Liver (tissue), 3 donors: ENCODE data around the gene MAML3.
A peak's percentile ranks its signal among the peaks of the same experiment; 100 is the strongest.

ENCODE experiments used
- CTCF ChIP-seq: fragments of 150-350 bp; IDR thresholded peaks from 2 replicates; pipeline ENCODE4 v1.5.1; 2017; ENCODE audit warnings: improper control_type of control experiment, low read depth, low read length; ENCODE audit not compliant: missing input control
- EGR1 ChIP-seq, 2 donors: IDR thresholded peaks; 2 replicates each; pipeline ENCODE4 v1.6.1; 2016 to 2018; ENCODE audit warnings: antibody characterized with exemption in 2 of 2, low read depth in 2 of 2
- FOXA2 ChIP-seq: IDR thresholded peaks from 2 replicates; pipeline ENCODE4 v1.6.1; 2016; ENCODE audit warnings: antibody characterized with exemption
- GABPA ChIP-seq, 2 donors: IDR thresholded peaks in 1 of 2; conservative IDR thresholded peaks in 1 of 2; 2 replicates each; pipeline ENCODE4 v1.6.1; 2016; ENCODE audit warnings: antibody characterized with exemption in 2 of 2, mild to moderate bottlenecking in 1 of 2, moderate library complexity in 1 of 2
- JUND ChIP-seq, 2 donors: IDR thresholded peaks; 2 replicates each; pipeline ENCODE4 v1.6.1; 2016; ENCODE audit warnings: antibody characterized with exemption in 2 of 2
- NR2F2 ChIP-seq: IDR thresholded peaks from 2 replicates; pipeline ENCODE4 v1.6.1; 2016; ENCODE audit warnings: antibody characterized with exemption
- RAD21 ChIP-seq, 2 donors: IDR thresholded peaks; 2 replicates each; pipeline ENCODE4 v1.6.1; 2016; ENCODE audit warnings: antibody characterized with exemption in 2 of 2, mild to moderate bottlenecking in 2 of 2
- TAF1 ChIP-seq: conservative IDR thresholded peaks from 2 replicates; pipeline ENCODE4 v1.6.1; 2016; ENCODE audit warnings: antibody characterized with exemption, mild to moderate bottlenecking
- YY1 ChIP-seq: IDR thresholded peaks from 2 replicates; pipeline ENCODE4 v1.6.1; 2016; ENCODE audit warnings: antibody characterized with exemption, mild to moderate bottlenecking
- TF ChIP-seq, protein P1 (sequence below): IDR thresholded peaks from 2 replicates; pipeline ENCODE4 v1.6.1; 2016; ENCODE audit warnings: antibody characterized with exemption, mild to moderate bottlenecking
- TF ChIP-seq, protein P2 (sequence below): IDR thresholded peaks from 2 replicates; pipeline ENCODE4 v1.6.1; 2016; ENCODE audit warnings: antibody characterized with exemption
- TF ChIP-seq, protein P3 (sequence below): IDR thresholded peaks from 2 replicates; pipeline ENCODE4 v1.6.1; 2016; ENCODE audit warnings: antibody characterized with exemption
- donor health status: healthy.
- donor health status: healthy.

- TF ChIP-seq, protein P1, sequence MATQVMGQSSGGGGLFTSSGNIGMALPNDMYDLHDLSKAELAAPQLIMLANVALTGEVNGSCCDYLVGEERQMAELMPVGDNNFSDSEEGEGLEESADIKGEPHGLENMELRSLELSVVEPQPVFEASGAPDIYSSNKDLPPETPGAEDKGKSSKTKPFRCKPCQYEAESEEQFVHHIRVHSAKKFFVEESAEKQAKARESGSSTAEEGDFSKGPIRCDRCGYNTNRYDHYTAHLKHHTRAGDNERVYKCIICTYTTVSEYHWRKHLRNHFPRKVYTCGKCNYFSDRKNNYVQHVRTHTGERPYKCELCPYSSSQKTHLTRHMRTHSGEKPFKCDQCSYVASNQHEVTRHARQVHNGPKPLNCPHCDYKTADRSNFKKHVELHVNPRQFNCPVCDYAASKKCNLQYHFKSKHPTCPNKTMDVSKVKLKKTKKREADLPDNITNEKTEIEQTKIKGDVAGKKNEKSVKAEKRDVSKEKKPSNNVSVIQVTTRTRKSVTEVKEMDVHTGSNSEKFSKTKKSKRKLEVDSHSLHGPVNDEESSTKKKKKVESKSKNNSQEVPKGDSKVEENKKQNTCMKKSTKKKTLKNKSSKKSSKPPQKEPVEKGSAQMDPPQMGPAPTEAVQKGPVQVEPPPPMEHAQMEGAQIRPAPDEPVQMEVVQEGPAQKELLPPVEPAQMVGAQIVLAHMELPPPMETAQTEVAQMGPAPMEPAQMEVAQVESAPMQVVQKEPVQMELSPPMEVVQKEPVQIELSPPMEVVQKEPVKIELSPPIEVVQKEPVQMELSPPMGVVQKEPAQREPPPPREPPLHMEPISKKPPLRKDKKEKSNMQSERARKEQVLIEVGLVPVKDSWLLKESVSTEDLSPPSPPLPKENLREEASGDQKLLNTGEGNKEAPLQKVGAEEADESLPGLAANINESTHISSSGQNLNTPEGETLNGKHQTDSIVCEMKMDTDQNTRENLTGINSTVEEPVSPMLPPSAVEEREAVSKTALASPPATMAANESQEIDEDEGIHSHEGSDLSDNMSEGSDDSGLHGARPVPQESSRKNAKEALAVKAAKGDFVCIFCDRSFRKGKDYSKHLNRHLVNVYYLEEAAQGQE = no peak
- TF ChIP-seq CTCF (no peak), FOXA2 (peak; percentile 57), YY1 (no peak), EGR1 (IDR thresholded peaks at IDR 0.05; ENCODE audit: low read depth in 2 of 2) (peak; percentile 41 to 45), GABPA (IDR thresholded peaks at IDR 0.05 in 1 of 2, conservative IDR thresholded peaks at IDR 0.05 in 1 of 2) (no peak), NR2F2 (no peak), JUND (IDR thresholded peaks at IDR 0.05) (no peak), TAF1 (no peak), RAD21 (IDR thresholded peaks at IDR 0.05) (no peak)
- TF ChIP-seq, protein P2, sequence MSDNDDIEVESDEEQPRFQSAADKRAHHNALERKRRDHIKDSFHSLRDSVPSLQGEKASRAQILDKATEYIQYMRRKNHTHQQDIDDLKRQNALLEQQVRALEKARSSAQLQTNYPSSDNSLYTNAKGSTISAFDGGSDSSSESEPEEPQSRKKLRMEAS = no peak
- TF ChIP-seq, protein P3, sequence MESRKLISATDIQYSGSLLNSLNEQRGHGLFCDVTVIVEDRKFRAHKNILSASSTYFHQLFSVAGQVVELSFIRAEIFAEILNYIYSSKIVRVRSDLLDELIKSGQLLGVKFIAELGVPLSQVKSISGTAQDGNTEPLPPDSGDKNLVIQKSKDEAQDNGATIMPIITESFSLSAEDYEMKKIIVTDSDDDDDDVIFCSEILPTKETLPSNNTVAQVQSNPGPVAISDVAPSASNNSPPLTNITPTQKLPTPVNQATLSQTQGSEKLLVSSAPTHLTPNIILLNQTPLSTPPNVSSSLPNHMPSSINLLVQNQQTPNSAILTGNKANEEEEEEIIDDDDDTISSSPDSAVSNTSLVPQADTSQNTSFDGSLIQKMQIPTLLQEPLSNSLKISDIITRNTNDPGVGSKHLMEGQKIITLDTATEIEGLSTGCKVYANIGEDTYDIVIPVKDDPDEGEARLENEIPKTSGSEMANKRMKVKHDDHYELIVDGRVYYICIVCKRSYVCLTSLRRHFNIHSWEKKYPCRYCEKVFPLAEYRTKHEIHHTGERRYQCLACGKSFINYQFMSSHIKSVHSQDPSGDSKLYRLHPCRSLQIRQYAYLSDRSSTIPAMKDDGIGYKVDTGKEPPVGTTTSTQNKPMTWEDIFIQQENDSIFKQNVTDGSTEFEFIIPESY = no peak
Measured at GRCh38 chr4:139773560-139774318, 380.2 kb downstream of the MAML3 start.
